Prostate gland (tissue), 2 donors: ENCODE results near the gene AGBL3.

Source experiments
- CTCF ChIP-seq, 4 experiments: fragments of 200-600 bp in 2 of 4; fragments of 450-650 bp in 2 of 4; sonication (generic) in 2 of 4; IDR thresholded peaks; 1 replicate in 3 of 4; 2 replicates in 1 of 4; pipeline ENCODE4 v1.5.1; 2016 to 2019; ENCODE audit warnings: antibody characterized with exemption in 4 of 4, mild to moderate bottlenecking in 2 of 4, moderate library complexity in 2 of 4
- POLR2A ChIP-seq: fragments of 450-650 bp; IDR thresholded peaks from one replicate; pipeline ENCODE4 v1.6.1; 2016; ENCODE audit warnings: antibody characterized with exemption, mild to moderate bottlenecking

- TF ChIP-seq CTCF (IDR thresholded peaks at IDR 0.05) (peak; percentile 13 to 74 (median 54)), POLR2A (no peak)
These were observed 31.9 kb upstream of the AGBL3 start for GRCh38 chr7:134954197-134955082.
